Limb (tissue), 2 donors: ENCODE results near the gene SH3GL2.
"Not testable (repeated sequence)": the region's sequence is repeated elsewhere in the genome, so short reads cannot be mapped to it uniquely, and the experiment has no call there.

Source experiments
- DNase-seq, 2 donors: peaks; one replicate each; pipeline ENCODE4 v3.0.0-alpha.2; 2016; ENCODE audit errors: extremely low spot score in 2 of 2

SH3GL2 gene

DNA sequence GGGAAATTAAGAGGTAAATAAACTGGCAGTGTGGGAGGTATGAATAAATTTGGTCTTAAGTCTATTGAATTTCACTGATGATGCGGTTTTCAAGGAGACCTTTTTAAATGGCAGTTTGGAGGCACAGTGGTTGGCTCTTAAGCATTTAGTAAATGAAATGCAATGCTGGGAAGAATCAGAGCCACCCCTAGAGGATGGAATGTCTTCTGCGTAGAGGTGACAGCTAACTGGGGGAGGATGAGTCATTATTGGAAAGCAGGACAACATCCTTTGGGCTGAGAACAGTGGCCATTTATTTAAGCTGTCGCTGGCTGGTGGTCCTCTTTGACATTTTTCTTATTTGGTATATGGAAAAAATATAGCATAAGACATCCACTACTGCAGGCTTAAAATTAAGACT, 163.2 kb downstream of the SH3GL2 start:
- DNase-seq: no peak

DNA sequence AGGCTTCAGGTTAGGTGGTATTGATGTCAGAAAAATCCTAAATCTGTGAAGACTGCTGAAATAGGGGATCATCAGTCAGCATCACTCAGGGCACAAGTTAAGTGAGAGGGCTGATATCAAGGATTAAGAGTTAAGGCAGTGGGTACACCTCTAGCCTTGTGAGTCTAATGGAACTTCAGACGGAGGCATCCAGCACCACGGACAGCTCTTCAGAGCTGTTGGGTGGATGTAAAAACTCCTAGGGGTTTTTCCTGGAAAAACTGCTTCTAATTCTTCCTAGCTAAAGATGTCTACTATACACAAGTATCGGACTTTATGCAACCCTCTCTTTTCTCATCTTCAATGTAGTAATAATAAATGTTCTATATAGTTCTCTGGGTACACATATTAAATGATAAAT, 165.9 kb downstream of the SH3GL2 start:
- DNase-seq: peak; percentile 40 to 63

DNA sequence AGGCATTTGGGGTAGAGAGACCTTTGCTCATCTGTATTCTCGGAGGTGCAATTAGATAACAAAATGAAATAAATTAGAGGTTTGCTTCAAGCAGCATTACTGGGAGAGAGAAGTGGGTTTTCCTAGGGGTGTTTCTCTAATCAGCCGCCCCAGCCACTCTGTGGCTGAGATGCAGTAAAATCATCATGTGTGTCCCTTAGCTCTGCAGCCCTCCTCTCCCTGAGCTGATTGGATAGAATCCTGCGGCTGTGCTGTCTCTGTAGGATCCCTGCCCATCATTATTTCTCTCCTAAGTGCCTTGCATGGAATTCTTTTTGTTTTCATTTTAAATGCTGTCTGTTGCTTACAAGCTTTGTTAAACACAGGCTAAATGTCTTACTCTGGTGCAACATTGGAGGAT, 171.4 kb downstream of the SH3GL2 start:
- no peak for DNase-seq

DNA sequence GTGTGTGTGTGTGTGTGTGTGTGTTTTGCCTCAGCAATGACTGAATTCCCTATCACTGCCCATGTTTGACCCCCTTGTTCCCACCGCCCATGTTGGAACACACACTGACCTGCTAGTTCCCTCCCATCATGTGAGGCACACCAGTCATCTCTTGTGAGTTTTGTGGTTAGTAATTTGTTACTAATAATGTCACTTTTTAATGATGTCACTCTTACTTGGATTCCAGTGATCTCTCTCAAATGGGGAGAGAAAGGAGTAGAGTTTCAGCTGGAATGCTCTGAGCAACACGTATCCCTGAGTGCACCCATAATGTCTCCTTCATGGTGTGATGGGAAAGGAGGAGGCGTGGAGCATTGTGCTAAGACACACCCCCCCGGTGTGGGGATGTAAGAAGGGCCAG, 172.6 kb downstream of the SH3GL2 start:
- DNase-seq: no peak

DNA sequence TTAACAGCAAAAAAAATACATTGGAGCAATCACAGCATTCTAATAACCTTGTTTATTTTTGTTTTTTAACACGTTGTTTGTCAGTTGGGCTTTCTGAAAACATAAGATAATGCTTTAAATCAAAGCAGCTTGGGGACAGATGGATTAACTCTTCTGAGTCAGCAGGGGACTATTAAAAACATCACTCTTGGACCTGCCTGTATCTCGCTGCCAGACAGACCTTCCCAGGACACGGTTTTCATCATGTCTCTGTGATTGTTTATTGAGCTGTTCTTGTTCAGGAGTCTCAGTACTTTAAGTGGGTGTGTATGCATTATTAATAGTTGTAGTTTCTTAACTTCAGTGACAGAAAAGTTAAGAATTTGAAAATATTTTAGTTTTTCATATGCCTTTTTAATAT, 173.2 kb downstream of the SH3GL2 start:
- no peak for DNase-seq

DNA sequence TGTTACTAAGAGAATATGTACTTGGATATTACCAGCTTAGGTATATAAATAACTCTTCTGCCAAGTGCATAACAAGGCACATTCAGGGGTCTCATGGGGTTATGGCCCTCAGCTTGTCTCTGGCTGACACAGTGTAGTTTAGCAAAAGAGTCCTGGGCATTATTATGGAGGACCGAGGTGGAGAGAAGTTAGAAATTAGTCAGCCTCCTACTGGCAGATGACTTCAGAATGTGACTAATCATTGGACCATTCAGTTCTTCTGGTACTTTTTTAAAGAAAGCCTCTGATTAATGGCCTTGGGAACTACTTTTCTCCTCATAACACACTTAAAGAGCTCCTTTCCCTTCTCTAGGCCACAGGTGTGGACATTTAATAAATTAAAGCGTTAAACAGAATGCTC, 178.9 kb downstream of the SH3GL2 start:
- DNase-seq: no peak

DNA sequence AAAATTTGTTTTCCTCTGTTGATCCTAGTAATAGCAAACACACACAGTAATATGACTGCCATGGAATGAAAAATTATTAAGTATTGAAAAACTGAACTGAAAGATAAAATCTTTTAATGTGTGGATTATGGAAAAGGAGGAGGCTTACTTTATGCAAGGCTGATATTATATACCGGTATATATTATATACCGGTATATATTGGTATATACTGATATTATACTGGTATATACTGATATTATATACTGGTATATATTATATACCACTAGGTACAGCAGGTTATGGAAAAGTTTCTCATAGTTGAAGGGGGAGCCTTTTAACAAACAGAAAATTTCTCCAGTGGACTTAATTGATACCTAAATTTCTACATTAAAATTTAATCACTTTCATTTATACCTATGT, 181.4 kb downstream of the SH3GL2 start:
- DNase-seq: no peak

DNA sequence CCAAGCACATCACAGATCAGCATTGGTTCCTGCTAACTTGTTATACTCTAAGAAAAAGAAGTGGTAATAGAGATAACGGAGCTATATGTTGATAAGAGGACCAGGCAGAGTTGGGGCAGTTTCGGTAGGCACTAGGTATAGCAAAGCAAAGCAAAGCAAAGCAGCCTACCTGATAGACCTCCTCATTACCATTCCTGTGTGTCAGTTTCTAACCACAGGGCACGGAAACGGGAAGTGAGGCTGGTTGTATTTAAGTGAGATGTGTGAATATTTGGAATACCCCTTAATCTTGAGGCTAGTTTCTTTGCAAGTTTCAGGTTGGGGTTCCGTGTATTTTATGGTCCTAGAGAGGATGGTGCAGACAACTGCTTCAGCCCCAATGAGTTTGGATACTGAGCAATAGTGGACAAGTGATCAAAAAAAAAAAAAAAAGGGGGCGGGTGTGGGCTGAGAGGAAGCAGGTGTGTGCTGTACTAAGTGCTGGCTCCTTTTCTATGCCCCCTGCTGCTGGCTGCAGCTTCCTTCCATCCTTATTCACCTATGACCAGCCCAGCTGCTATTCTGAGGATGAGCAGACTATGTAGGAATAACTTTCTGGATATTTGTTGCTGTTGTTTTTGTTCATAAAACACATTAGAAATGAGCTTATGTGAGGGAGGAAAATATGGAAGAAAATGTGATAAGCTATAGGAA, 183.3 kb downstream of the SH3GL2 start:
- no peak for DNase-seq

DNA sequence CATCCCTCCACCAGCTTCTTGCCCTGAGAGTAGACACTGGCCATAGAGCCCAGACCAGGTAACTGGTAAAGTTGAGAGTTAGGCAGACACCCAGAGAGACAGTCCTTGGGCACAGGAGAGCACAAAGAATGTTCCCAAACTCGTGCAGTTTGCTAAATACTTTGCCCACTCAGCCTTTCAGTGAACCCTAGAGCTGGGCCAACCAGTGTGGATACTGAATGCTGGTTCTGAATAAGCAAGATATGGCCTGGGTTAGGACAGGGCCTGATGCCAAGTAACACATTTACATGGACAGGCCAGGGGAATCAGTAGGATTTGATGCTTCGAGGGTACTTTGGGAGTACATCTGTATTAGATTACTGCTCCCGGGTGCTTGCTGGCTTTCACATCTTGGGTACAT, 185.4 kb downstream of the SH3GL2 start:
- DNase-seq: no peak

DNA sequence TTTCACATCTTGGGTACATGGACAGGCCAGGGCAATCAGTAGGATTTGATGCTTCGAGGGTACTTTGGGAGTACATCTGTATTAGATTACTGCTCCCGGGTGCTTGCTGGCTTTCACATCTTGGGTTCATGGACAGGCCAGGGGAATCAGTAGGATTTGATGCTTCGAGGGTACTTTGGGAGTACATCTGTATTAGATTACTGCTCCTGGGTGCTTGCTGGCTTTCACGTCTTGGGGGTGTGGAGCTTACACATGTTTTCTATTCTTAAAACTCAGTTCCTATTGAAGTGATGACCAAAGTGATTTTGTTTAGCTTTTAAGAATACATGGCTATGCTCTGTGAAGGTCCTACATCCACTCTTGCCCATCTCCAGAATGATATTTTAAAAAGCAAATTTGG, 186.3 kb downstream of the SH3GL2 start:
- not testable (repeated sequence) for DNase-seq

DNA sequence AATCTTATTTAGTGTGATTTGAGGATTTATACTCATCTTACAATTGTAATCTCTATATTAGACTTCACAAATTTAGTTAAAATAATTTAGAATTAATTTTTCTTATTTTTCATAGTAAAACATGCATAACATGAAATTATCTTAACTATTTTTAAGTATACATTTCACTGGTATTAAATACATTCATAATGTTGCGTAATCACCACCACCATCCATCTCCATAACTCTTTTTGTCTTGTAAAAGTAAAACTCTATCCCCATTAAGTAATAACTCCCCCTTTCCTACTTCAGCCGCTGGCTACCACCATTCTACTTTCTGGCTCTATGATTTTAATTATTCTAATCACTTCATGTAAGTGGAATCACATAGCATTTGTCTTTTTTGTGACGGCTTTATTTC, 193.4 kb downstream of the SH3GL2 start:
- no peak for DNase-seq

DNA sequence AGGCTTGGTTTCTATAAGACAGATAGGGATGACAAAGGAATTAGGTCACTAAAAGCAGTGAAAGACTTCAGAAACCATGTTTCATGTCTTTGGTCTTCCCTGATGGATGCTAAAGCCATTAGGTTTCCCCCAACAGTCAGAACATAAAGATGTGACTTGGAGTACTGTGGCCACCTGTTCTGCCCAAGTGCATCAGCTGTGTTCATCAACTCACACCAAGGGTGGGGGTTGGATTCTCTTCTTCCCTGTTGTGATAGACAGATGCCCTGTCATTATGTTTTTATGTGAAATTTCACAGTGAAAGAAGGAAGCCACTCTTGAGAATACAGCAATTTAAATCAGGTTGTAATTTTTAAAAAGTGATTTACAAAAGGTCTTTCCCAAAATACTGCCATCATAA, 196.8 kb downstream of the SH3GL2 start:
- no peak for DNase-seq

DNA sequence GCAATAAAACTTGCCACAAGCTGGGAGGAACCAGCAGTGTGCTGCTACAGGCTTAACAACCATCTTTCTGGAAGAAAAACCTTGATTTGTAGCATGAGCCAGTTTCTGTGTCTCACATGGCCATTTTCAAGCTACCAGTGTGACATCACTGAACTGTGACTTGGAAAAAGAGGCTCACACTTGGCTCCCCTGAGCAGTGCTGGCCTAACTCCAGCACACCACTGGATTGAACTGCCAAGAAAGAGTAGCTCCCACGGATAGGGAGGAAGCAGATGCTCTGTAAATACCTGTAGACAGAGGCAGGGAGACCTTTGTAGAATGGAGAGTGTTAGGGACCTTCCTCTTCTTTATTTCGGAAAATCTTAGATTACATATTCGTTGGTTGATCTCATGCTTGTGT, 197.9 kb downstream of the SH3GL2 start:
- DNase-seq: peak; percentile 48 to 75

DNA sequence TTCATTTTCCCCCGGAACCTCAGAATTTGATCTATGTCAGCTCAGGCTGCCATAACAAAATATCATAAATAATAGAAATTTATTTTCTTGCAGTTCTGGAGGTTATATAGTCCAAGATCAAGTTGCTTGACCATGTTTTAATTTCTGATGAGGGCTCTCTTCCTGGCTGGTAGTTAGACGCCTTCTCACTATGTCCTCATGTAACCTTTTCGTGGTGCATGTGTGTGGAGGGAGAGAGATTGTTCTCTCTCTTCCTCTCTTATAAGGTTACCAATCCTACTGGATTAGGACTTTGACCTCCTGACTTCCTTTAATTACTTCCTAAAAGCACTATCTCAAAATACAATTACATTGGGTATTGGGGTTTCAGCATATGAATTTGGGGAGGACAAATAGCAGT, 198.6 kb downstream of the SH3GL2 start:
- no peak for DNase-seq

DNA sequence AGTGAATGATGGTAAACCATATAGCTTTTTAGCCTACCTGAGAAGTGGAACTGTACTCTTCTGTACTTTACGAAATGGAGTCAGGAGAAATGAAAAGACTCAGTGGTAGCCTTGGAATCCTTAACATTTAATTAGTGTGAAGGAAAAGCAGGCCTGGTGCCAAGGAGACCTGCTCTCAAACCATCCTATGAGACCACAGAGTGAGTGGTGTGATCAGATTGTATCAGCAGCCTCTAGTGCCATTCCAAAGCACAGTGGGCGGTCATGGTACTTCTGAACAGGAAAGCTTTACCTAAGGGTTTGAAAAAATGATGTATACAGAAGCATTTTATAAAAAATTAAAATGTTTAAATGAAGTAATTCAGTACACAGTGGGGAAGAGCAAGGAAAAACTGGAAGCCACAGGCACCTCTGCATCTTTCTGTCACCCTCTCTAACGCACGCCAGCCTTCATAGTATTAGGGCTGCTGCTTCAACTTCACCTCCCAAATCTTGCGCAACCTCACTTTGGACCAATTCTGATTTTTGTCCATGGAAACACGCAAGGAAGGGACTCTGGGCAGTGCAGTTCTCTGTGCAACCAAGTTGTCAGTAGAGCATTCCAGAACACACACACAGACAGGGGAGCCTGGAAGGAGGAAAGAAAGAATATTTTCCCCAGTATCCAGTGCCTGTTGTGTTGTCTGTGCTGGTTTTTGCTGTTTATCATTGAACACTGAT, 203.7 kb downstream of the SH3GL2 start:
- DNase-seq: no peak

DNA sequence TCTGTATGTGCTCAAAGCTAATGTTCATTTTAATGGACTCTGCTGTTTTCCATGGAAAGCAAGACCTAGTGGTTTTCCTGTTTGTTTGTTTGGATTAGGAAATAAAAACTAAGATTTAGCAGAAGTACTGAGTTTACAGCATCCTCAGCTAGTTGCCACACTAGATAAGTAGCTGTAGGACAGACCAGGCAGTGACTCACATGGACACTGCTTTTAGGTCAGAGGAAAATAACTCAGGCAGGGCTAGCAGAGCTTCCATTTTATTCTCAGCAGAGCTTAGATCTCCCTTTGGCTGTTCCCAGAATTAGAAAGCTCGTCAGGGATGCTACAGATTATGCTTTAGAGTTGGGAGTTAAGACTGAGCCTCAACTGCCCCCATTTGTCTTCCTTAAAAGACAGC, 204.4 kb downstream of the SH3GL2 start:
- no peak for DNase-seq

DNA sequence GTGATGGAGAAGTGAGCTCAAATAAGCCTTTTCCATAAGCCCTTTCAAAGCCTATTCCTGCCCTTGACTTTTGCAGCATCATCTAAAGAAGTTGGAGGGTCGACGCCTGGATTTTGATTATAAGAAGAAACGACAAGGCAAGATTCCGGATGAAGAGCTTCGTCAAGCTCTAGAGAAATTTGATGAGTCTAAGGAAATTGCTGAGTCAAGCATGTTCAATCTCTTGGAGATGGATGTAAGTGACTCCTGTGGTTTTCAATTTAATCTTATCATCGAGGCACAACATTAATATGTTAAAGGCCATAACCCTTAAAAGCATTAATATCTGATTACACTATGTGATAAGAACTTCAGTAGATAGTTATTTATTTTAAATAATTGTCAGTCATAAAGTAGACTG, 210.4 kb downstream of the SH3GL2 start:
- DNase-seq: no peak

DNA sequence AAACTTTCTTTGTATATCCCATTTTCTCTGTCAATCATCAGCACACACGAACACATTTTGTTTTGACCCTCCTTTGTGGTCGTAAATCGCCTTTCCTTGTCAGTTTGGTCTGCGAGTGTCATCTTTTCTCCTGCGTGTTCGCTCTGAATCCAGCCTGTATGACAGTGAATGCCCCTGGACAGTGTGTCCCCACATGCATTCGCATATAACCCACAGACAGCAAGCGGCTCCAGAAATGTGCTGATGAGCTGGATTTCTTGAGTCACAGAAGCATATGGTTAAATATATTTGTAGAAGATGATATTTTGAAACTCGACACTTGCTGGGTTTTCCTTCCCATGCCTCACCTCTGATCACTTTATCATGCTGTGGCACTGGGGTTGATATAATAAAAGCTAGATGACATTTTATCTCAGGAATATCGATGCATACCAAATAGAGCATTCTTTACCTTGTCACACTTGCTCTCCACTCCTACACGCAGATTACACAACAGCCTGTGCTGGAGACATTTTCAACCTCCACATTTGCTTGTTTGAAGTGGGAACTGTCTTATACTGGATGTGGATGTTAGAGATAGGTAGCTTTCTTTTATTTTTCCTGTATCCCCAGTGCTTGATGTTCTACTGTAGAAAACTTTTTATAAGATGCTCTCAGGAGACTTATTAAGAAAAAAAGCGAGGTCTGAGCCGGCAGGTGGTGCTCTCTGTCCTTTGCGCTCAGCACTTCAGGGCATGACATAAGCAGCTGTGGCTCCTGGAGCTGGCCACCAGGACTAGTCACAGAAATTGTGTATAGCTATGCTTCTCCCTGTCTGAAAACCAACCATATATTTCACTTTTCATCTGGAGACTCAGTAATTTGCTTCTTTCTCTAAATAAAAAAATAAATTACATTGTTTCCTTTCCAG, 215.1 kb downstream of the SH3GL2 start:
- DNase-seq: no peak

DNA sequence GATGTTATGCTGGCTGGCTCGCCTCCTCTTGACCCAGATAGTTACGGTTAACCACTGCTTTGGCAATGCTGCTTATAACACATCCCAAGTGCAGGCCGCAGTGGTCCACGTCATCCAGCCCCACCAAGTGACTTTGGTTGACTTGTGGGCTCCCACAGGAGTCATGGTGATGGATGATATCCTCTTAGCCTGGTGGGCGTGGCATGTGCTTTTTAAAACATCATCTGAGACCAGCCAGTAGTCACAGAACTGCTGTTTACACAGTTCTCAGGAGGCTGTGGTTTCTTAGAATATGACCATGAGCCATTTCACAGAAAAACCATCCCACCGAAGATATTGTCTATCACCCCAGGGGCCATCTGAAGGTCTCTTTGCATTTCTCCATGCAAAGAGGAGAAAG, 216.9 kb downstream of the SH3GL2 start:
- DNase-seq: no peak

DNA sequence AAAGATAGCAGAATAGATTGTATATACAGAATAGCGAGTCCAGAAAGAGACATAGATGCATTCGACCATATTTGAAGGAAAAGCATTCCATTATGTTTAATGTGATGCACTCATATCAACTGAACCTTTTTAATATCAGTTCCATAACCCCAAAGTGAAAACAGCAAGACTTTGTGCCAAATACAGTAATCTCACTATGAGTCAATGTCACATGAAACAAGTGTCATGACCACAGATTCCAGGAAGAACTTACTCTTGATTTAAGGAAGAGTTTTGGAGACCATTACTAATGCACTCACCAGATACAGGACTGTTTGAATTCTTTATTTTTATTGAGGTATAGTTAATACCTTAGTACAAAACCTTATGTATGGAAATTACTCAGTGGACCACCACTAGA, 220.5 kb downstream of the SH3GL2 start:
- DNase-seq: no peak

DNA sequence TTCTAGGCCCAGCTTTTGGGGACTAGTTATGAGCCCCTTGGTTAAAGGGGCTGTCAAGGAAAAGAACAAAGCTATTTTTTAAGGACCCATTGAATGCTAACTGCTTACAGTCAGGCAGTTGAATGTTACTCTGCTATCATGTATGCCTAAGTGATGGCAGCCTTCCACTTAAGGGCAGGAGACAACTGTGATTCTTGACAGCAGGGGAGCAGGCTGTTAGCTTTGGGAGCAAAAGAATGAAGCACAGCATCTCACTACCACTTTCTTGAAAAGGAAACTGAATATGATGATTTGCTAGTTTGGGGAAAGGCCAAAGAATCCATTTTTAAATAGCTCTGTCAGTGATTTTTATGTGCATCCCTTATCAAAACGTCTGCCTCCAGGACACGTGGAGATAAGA, 221.6 kb downstream of the SH3GL2 start:
- no peak for DNase-seq

DNA sequence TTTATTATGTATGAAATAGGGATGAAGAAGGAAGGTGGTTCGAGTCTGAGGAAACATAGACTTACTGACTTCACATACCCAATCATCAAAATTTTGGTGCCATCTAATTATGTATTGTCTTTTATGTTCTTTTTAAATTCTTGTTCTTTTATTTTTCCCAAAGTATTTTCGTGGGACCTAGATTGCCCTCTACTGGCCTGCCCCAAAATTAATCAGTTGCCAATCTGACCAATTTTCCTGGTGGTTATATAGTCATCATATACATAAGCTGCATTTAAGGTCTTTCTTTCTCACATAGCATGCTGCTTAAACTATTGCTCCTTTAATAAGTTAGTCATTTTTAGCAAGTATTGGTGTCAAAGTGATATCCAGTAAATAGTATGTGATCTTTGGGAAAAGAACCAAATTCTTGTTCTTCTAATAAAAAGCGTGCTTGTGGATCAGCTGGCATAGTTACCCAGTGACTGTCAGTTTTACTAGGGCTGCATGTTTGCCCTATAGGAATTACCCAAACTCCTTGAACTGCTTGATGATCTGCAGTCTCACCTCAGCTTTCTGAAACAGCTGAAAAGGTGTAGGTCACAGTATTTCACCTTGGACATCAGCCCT, 223.5 kb downstream of the SH3GL2 start:
- DNase-seq: no peak
